ENCODE results near the gene POLR2I. TPM values are rescaled to one million over a fixed set of nuclear protein-coding genes. Genes with fewer than 3 reads are reported as not detected.

Gene POLR2I
- total RNA-seq, 1 donor from 2014 or later: 66.4 TPM

DNA sequence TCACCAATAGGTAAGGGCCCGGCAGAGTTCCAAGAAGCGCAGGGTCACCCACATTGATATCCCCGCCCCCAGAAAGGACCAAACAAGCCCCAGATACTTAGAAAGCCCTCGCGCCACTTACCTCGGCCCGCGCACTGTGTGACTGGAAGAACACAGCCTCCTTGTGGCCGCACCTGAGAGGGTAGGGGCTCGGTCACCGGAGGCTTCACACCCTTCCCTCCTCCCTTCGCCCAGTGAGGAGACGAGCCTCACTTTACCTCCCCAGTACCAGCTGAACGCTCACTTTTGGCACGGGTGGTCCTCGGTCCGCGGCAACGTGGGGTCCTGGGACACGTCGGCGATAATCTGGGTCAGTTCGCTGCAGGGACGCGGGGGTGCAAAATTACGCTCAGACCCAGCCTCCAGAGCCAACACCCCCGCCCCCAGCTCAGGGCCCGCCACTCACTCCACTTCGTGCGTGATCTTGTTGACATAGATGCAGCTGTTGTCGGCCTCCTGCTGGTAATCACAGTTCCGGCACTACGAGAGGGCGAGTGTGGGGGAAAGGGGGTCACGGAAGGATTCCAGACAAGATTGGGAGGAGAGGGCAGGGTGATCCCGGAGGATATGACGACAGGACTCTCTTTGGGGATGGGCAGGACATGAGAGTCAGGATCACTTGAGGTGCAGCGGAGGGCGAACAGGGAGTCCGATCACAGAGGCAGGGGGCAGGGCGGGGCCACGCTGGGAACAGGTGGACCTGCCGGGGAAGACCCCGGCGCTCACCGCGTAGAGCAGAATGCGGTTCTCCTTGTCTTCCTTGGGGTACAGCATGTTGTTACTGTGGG lies 568 bp downstream of the POLR2I start:
- Mint-ChIP-seq H3K27ac (ENCODE audit: unreplicated experiment) (peak overlapping the region; percentile 88), H3K36me3 (ENCODE audit: low read depth, unreplicated experiment) (peaks cover 19% of the 10 kb centered on the region), H3K9me3 (ENCODE audit: unreplicated experiment) (no peaks in the 10 kb centered on the region), H3K27me3 (ENCODE audit: unreplicated experiment) (peaks cover 28% of the 10 kb centered on the region), H3K4me3 (ENCODE audit: unreplicated experiment) (peak overlapping the region; percentile 98), H3K4me1 (ENCODE audit: unreplicated experiment) (peaks cover 21% of the 10 kb centered on the region)
- DNase-seq (ENCODE audit: low spot score): peak; percentile 9
- TF ChIP-seq, protein P1, sequence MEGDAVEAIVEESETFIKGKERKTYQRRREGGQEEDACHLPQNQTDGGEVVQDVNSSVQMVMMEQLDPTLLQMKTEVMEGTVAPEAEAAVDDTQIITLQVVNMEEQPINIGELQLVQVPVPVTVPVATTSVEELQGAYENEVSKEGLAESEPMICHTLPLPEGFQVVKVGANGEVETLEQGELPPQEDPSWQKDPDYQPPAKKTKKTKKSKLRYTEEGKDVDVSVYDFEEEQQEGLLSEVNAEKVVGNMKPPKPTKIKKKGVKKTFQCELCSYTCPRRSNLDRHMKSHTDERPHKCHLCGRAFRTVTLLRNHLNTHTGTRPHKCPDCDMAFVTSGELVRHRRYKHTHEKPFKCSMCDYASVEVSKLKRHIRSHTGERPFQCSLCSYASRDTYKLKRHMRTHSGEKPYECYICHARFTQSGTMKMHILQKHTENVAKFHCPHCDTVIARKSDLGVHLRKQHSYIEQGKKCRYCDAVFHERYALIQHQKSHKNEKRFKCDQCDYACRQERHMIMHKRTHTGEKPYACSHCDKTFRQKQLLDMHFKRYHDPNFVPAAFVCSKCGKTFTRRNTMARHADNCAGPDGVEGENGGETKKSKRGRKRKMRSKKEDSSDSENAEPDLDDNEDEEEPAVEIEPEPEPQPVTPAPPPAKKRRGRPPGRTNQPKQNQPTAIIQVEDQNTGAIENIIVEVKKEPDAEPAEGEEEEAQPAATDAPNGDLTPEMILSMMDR (IDR thresholded peaks at IDR 0.05; ENCODE audit: unreplicated experiment): no peak

DNA sequence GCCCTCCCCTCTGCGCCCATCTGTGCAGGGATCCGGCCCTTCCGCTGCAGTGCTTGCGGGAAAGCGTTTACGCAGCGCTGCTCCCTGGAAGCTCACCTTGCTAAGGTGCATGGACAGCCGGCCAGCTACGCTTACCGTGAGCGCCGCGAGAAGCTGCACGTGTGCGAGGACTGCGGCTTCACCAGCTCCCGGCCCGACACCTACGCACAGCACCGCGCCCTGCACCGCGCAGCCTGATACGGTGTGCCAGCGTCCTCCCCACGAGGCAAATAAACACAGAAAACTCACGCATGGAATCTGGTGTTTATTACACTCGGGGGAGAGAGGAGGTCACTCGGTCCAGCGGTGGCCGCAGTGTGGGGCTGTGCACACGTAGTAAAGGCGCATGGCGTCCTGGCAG lies 1.2 kb downstream of the POLR2I start:
- H3K4me1 Mint-ChIP-seq (ENCODE audit: unreplicated experiment): peaks cover 21% of the 10 kb centered on the region
- H3K27me3 Mint-ChIP-seq (ENCODE audit: unreplicated experiment): peaks cover 28% of the 10 kb centered on the region
- peak overlapping the region; percentile 30 for H3K27ac Mint-ChIP-seq (ENCODE audit: unreplicated experiment)
- TF ChIP-seq, protein P1 (IDR thresholded peaks at IDR 0.05; ENCODE audit: unreplicated experiment): no peak
- no peaks in the 10 kb centered on the region for H3K9me3 Mint-ChIP-seq (ENCODE audit: unreplicated experiment)
- peak overlapping the region; percentile 98 for H3K4me3 Mint-ChIP-seq (ENCODE audit: unreplicated experiment)
- no peak for DNase-seq (ENCODE audit: low spot score)
- peaks cover 19% of the 10 kb centered on the region for H3K36me3 Mint-ChIP-seq (ENCODE audit: low read depth, unreplicated experiment)

DNA sequence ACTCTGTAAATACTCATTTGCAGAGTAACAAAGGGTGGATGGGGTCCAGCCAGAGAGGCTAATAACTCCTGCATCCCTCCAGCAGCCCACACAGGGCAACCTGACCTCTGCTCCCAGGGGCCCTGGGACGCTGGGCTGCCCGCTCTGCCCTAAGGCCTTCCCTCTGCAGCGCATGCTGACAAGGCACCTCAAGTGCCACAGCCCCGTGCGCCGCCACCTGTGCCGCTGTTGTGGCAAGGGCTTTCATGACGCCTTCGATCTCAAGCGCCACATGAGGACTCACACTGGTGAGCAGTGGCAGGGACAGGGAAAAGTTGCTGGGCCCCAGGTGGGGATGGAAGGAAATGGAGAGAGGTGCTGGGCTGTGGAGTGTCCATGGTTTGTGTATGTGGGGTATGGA lies 2.0 kb downstream of the POLR2I start:
- peaks cover 14% of the 10 kb centered on the region for H3K36me3 Mint-ChIP-seq (ENCODE audit: low read depth, unreplicated experiment)
- DNase-seq (ENCODE audit: low spot score): no peak
- peak overlapping the region; percentile 41 for H3K27ac Mint-ChIP-seq (ENCODE audit: unreplicated experiment)
- H3K4me1 Mint-ChIP-seq (ENCODE audit: unreplicated experiment): peaks cover 21% of the 10 kb centered on the region
- no peaks in the 10 kb centered on the region for H3K9me3 Mint-ChIP-seq (ENCODE audit: unreplicated experiment)
- peaks cover 25% of the 10 kb centered on the region for H3K27me3 Mint-ChIP-seq (ENCODE audit: unreplicated experiment)
- TF ChIP-seq, protein P1 (IDR thresholded peaks at IDR 0.05; ENCODE audit: unreplicated experiment): no peak
- peak overlapping the region; percentile 83 for H3K4me3 Mint-ChIP-seq (ENCODE audit: unreplicated experiment)

DNA sequence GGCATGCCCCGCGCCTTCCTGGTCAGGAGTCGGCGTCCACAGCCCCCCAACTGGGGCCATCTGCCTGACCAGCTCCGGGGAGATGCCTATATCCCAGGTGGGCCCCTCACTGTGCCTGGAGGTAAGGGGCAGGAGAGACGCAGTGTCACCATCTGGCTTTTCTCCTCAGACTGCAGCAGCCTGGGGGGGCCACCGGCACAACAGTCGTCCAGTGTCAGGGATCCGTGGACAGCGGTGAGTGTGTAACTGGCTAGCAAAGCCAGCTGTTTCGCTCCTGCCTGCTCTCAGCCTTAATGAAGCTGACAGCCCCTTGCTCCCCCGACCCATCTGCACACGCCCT lies 3.5 kb downstream of the POLR2I start:
- Mint-ChIP-seq H3K27me3 (ENCODE audit: unreplicated experiment) (peaks cover 16% of the 10 kb centered on the region), H3K9me3 (ENCODE audit: unreplicated experiment) (no peaks in the 10 kb centered on the region), H3K36me3 (ENCODE audit: low read depth, unreplicated experiment) (peaks cover 7% of the 10 kb centered on the region), H3K4me1 (ENCODE audit: unreplicated experiment) (peaks cover 14% of the 10 kb centered on the region), H3K4me3 (ENCODE audit: unreplicated experiment) (no peak overlapping the region), H3K27ac (ENCODE audit: unreplicated experiment) (no peak overlapping the region)
- TF ChIP-seq, protein P1 (IDR thresholded peaks at IDR 0.05; ENCODE audit: unreplicated experiment): no peak
- no peak for DNase-seq (ENCODE audit: low spot score)

DNA sequence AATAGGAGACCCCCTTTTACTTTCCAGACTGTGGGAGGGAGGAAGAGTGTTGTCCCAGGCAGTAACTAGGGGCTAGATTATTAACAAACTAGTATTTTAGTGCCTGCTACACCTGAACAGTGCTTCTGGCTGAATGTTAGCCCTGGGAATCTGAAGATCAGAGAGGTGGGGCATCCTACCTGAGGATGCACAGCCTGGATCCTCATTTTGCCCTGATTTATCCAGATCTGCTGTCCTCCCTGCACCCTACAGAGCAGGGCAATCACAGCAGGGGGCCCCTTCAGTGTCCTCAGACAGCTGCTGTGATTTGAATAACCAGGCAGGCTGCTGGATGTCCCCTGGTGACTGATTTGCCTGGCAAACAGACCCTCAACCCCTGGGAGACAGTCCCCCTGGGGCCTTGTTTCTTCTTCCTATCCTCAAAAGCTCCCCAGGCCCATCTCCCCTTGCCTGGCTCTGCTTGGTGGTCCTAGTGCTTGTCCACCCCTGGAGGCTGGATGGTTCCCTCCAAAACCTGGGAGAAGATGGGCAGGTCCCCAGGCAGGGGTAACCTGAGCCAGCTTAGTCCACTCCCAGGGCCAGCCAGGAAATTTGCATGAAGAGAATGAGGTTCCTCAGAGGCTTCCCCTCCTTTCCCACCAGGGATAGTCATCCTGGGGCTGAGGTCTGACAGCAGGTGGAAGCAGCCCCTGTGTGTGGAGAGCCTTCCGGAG lies 4.0 kb downstream of the POLR2I start, which contains the start of gene OVOL3:
OVOL3 (plus strand) TSS at position 657 of the 713 bp plus-strand sequence. CDS start 60 bp downstream, outside the sequence.
- Mint-ChIP-seq H3K36me3 (ENCODE audit: low read depth, unreplicated experiment) (peaks cover 5% of the 10 kb centered on the region), H3K4me3 (ENCODE audit: unreplicated experiment) (no peak within 1 kb of the TSS), H3K4me1 (ENCODE audit: unreplicated experiment) (peaks cover 12% of the 10 kb centered on the region), H3K27ac (ENCODE audit: unreplicated experiment) (no peak within 1 kb of the TSS), H3K27me3 (ENCODE audit: unreplicated experiment) (peaks cover 12% of the 10 kb centered on the region), H3K9me3 (ENCODE audit: unreplicated experiment) (no peaks in the 10 kb centered on the region)
- DNase-seq (ENCODE audit: low spot score): no peak
- TF ChIP-seq, protein P1 (IDR thresholded peaks at IDR 0.05; ENCODE audit: unreplicated experiment): no peak
